ENCODE data around the gene FRMD4B. TPM values are rescaled to one million over a fixed set of nuclear protein-coding genes. Genes with fewer than 3 reads are reported as not detected.
"Not testable (repeated sequence)": the region's sequence is repeated elsewhere in the genome, so short reads cannot be mapped to it uniquely, and the experiment has no call there.

Gene FRMD4B
- polyA plus RNA-seq, 2 of the 4 experiments (the other 2 are of a cell fraction) = 0.92 to 5.9 TPM

DNA sequence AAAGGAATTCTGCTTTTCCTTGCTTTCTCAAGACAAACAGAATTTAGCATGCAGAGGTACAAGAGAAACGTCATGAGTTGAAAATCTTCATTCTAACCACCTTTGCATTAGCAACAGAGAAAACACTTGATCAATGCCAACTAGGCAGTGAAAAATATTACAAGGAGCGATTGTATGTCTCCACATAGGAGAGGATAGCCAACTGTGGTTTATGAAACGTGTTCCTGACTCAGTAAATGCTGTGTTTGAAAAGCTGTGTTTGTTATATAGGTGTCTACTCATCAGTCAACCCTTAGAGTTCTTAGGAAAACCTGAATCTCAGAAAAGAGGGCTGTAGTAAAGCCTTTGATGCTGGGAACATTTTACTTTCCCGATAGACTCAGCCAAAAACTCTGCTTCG is 102.4 kb downstream of the FRMD4B start (continued):
- no peak for TF ChIP-seq ELK1 (IDR thresholded peaks at IDR 0.05; ENCODE audit: low read depth, low read length)
- TF ChIP-seq TP53 (CRISPR knock-in tag; IDR thresholded peaks at IDR 0.05) = no peak
- TF ChIP-seq, protein P1, sequence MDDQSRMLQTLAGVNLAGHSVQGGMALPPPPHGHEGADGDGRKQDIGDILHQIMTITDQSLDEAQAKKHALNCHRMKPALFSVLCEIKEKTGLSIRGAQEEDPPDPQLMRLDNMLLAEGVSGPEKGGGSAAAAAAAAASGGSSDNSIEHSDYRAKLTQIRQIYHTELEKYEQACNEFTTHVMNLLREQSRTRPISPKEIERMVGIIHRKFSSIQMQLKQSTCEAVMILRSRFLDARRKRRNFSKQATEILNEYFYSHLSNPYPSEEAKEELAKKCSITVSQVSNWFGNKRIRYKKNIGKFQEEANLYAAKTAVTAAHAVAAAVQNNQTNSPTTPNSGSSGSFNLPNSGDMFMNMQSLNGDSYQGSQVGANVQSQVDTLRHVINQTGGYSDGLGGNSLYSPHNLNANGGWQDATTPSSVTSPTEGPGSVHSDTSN (IDR thresholded peaks at IDR 0.05) = no peak
- TF ChIP-seq MYC (IDR thresholded peaks at IDR 0.05; ENCODE audit: borderline replicate concordance, low read length) = no peak
- TF ChIP-seq CHD2 (IDR thresholded peaks at IDR 0.05; ENCODE audit: low read length, partially characterized antibody) = no peak
- no peak for TF ChIP-seq ESRRA (IDR thresholded peaks at IDR 0.05; ENCODE audit: borderline replicate concordance, low read length)
- TF ChIP-seq BHLHE40 (IDR thresholded peaks at IDR 0.05; ENCODE audit: low read depth, low read length) = no peak
- no peak for TF ChIP-seq POLR2A (IDR thresholded peaks at IDR 0.05; ENCODE audit: low read length)

DNA sequence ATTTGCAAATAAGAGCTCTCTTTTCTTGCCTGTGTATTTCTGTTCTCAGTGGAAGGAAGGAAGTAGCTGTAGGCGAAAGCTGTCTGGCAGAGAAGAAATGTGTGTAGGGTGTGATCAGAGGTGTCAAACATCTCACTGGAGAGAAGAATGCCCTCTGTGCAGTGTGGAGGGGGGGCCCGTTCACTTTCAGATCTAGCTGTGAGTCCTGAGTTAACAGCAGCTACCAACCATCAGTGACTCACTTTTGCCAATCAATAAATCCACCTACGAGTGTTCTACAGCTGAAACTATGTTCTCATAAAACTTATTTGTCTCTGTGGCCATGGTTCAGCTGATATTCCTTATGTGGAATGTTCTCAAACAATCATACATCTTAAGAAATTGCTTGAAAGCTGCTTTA is 103.7 kb downstream of the FRMD4B start:
- ChIA-PET CTCF (interaction anchor here (1.5 to 2.2 kb wide), 2 partner anchors 17 to 24 kb away, joined by 4 to 11 read pairs; no protein-coding TSS in a partner anchor), POLR2A (no interaction called here)
- no peak for DNase-seq (ENCODE audit: low read depth in 1 of 2, low spot score in 1 of 2)
- TF ChIP-seq JUNB (IDR thresholded peaks at IDR 0.05) (no peak), POLR2A (IDR thresholded peaks at IDR 0.05; ENCODE audit: low read length) (no peak), CHD2 (IDR thresholded peaks at IDR 0.05; ENCODE audit: low read length, partially characterized antibody) (no peak), BHLHE40 (IDR thresholded peaks at IDR 0.05; ENCODE audit: low read depth, low read length) (no peak), TFCP2L1 (CRISPR knock-in tag; IDR thresholded peaks at IDR 0.05) (no peak), HOXA7 (CRISPR knock-in tag; IDR thresholded peaks at IDR 0.05) (no peak), JUN (IDR thresholded peaks at IDR 0.05) (no peak), RARB (CRISPR knock-in tag; IDR thresholded peaks at IDR 0.05) (no peak), KDM1A (IDR thresholded peaks at IDR 0.05; ENCODE audit: low read depth) (no peak)
- no peaks in the 10 kb centered on the region for H3K4me1 ChIP-seq
- no peak for FAIRE-seq
- no peak for ATAC-seq
- no peak overlapping the region for H3K4me3 ChIP-seq
- no peak overlapping the region for H3K4me2 ChIP-seq
- WGBS (ENCODE audit: missing lambda C conversion rate) = 73% methylated on average over 3 of the region's 3 CpGs
- no peaks in the 10 kb centered on the region for H3K9me3 ChIP-seq
- no peak overlapping the region for H3K27ac ChIP-seq

GRCh38 chr3:69277403-69277802 is 108.5 kb downstream of the FRMD4B start:
- POLR2A ChIA-PET; H3K27ac ChIP-seq; H3K9me3 ChIP-seq; H3K4me2 ChIP-seq; H3K4me1 ChIP-seq; FAIRE-seq; DNase-seq (ENCODE audit: low read depth in 1 of 2, low spot score in 1 of 2); H3K4me3 ChIP-seq; CTCF ChIA-PET; ATAC-seq: not testable (repeated sequence)
- WGBS (ENCODE audit: missing lambda C conversion rate) = 88% methylated on average over 8 of the region's 8 CpGs
- TF ChIP-seq CEBPB (IDR thresholded peaks at IDR 0.05) = peak; percentile 18 to 56; a peak in 3 of 4 replicates

DNA sequence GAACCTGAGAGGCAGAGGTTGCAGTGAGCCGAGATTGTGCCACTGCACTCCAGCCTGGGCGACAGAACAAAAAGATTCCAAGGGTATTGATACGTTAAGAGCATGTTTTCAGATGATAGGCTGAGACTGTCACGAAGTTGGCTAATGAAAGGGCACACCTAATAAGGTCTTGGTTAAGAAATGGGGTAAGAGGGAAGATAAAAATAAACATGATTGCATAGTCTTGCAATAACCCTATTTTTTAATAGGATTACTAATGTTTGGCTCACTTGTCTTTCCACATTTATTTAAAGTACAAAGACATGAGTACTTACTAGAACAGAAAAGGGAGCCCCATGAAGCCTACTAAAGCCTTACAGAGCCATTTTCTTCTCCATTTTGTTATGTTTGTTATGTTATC is 109.0 kb downstream of the FRMD4B start:
- FAIRE-seq (no peak), ATAC-seq (no peak)

GRCh38 chr3:69276191-69276590 is 109.7 kb downstream of the FRMD4B start:
- ATAC-seq; DNase-seq (ENCODE audit: low read depth in 1 of 2, low spot score in 1 of 2); POLR2A ChIA-PET; H3K4me3 ChIP-seq; H3K27ac ChIP-seq; FAIRE-seq; H3K4me1 ChIP-seq; H3K9me3 ChIP-seq; H3K4me2 ChIP-seq: not testable (repeated sequence)
- 70% methylated on average over 5 of the region's 5 CpGs for WGBS (ENCODE audit: missing lambda C conversion rate)
- CTCF ChIA-PET = interaction anchor here (1.6 kb wide), 1 partner anchor 30 kb away, joined by 11 read pairs; no protein-coding TSS in a partner anchor

More for the DNA sequence above, 109.0 kb downstream of the FRMD4B start:
- no peak for DNase-seq (ENCODE audit: low read depth in 1 of 2, low spot score in 1 of 2)
- no peak overlapping the region for H3K4me3 ChIP-seq
- H3K9me3 ChIP-seq = no peaks in the 10 kb centered on the region
- no peaks in the 10 kb centered on the region for H3K4me1 ChIP-seq
- no peak overlapping the region for H3K4me2 ChIP-seq
- TF ChIP-seq BHLHE40 (IDR thresholded peaks at IDR 0.05; ENCODE audit: low read depth, low read length) = no peak
- TF ChIP-seq RFX5 (IDR thresholded peaks at IDR 0.05) = no peak
- ChIA-PET POLR2A (no interaction called here), CTCF (no interaction called here)
- WGBS (ENCODE audit: missing lambda C conversion rate) = 55% methylated on average over 4 of the region's 4 CpGs
- no peak overlapping the region for H3K27ac ChIP-seq

All from A549 (cell line).